Ecto neural progenitor cell (in vitro differentiated cells): ENCODE data around the gene MRPL37.

Experiments
- DNase-seq: peaks from one replicate; pipeline ENCODE4 v3.0.0-alpha.2; 2018; ENCODE audit warnings: low spot score

MRPL37 gene

DNA sequence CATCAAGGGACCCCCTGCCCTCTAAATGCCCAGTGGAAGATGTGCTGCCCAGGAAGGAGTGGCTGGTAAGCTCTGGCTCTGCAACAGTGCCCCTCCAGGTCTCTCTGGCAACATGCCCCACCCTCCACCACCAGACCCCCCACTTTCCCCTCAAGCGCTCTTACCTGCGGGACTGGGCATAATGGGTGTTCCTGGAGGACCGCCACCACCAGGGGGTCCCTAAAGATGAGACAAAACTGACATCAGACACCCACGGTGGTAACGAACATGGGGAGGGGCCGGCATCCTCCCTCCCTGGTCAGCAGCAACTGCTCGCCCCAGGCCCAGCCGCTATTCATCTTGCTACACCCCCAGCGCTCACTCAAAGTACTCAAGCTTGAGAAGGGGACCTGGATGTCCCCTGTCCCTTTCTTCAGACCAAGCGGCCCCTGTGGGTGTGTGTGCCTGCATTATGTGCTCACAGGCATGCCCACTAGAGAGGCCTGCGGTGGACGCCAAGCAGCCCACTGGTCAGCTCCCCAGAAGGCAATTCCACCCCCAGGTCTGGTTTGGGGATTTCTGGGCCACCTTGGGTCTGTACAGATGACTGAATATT is 40.9 kb downstream of the MRPL37 start:
- no peak for DNase-seq

DNA sequence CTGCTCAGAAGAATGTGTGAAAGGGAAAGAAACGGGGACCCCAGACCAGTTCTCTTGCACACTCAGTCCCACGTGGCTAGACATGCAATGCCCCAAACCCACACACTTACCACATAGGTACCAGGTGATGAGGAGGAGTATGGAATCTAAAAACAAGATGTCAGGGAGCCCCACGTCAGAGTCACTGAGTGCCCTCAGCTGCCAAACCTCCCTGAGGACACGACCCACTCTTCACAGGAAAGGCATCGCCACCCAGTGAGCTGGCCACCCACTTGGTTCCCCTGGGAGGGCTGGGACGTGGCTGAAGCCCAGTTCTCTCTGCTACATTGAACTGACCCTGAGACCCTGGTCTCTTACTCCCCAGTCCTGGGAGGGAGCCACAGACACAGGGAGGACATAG is 41.4 kb downstream of the MRPL37 start:
- no peak for DNase-seq

DNA sequence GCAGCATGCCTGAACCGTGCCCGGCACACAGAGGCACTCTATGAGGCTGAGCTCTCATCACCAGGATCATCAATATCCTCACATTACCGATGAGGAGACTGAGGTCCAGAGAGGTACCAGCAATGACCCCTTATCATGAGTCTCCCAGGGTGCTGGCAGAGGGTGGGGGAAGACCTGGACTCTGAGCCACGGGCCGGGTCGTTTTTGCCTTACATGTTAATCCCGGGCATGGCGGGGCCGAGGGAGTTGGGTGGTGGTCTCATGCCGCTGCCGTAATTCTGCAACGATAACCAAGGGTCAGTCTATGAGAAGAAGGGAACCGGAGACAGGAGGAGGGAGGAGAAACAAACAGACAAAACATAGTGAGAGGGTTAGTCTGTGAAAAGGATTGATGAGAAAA is 43.1 kb downstream of the MRPL37 start:
- no peak for DNase-seq

DNA sequence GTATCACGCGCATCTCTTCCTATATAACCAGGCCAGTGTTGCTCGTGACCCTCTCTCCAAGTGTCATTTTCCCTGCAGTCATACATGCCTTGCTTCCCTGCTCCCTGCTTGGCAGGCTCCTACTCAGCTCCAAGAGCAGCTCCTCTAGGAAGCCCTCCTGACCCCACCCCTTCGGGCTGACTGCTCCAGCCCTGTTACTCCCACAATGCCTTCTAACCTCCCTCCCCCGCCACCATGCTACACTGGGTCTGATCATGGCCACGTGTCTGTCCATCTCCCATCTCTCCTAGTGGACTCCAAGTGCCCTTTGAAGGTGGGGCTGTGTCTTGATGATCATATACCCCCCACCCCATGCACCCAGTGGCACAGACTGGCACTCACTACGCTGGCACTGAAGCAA is 44.7 kb downstream of the MRPL37 start:
- no peak for DNase-seq

DNA sequence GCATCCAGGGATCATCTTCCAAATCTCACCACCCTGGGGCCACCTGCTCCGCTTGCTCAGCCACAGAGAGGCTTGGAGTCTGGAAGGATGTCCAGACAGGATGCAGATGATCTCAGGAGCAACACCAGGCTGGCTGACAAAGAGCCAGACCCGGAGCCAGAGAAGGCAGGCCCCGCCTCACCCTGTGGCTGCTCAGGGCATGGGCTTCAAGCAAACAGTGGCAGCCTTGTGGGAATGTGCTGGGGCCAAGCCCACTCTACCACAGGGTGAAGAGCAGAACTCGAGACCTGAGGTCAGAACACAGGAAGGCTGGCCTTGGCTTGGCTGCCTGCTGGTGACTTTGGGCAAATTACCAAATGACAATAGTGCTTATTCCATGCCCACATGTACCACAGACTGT is 45.5 kb downstream of the MRPL37 start:
- DNase-seq: no peak

DNA sequence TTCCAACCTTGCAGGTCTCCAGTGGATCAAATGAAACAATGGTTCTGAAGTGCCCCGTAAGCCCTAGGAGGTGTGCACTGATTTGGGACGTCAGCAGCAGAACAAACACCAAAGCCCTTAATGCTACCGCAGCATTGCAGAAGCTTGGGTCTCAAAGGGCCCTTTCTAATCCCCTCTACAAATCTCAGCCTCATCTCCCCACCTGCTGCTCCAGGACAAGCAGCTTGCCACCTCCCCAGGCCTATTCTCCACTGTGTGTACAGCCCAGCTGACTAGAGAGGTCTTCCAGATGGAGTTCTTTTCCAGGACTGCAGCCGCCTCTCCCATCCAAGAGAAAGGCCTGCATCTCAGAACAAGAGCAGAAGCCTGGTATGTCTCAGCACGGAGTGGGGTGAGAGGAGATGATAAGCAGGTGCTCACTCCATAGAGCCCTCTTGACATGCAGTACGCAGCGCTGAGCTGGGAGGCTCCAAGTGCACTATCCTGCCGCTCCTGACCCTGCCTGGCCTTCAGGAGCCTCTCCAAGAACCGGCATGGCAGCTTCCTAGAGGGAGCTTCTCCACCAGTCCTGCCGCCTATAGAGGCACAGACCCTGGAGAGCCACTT is 46.3 kb downstream of the MRPL37 start:
- no peak for DNase-seq

DNA sequence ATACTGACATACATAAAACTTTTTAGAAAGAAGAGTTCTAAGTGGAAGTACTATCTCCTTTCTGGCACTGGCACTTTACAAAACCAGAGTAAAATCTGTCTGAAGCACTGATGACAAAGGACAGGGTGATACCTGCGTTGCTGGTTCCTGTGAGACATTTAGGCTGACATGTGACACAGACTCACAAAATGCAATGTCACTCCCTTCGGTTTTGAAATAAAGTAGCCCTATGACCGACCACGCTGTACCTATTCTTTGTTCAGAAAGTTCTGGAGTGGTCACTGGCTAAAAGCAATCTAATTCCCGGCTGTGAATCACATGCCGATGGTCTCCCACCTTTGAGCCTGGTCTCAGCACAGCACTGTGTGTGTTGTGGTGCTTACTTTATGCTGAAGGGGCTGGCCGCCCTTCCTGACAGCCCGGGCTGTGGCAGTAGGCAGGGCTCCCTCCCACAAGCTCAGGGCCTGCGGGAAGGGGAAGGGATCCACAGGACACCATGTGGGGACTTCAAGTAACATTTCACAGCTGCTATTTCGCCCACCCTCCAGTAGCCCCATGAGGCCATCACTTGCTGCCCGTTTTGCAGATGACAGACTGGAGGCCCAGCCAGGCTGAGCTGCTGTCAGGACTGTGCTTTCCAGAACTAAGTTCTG is 48.0 kb downstream of the MRPL37 start:
- DNase-seq: no peak

DNA sequence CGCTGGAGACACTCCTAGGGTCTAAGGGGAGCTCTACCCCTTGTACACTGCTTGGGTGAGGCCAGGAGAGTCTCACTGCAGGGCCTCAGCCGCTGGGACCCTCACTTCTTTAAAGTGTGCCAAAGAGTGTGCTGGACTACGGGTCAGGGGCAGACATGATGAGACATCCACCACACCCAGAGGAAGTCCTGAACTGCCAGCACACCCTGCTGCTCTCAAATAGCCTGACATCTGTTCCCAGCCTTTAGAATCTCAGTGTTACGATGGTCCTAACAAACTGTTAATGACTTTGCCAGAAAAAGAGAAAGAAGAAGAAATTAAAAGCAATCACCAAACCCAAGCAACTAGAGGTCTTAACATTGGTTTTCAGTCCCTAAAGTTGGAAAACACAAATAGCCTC is 49.0 kb downstream of the MRPL37 start:
- no peak for DNase-seq

DNA sequence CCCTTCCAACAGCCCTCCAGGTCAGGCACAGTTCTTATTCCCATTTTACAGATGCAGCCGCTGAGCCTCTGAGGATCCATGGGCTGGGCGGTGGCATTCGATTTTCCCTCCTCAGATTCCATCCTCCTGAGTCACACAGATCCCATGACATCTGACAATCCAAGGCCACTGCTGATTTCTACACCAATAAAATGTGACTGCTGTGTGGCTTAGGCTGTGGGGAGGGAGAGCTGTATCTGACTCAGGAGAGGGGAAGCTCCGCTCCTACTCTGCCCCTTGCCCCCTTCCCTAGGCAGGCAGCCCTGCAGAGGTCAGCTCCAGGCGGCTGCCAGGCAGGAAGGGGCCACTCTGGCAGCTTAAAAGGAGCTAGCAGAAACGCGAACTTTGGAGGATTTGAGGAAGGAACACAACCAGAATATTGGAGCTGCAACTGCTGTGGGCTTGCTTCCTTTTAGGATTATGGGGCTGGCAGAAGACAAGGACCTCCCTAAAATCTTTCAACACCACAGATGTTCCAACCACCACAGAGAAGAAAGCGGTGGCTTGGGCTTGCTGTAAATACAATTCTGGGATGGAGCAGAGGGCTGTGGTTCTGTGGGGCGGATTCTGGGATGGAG is 50.0 kb downstream of the MRPL37 start:
- no peak for DNase-seq

DNA sequence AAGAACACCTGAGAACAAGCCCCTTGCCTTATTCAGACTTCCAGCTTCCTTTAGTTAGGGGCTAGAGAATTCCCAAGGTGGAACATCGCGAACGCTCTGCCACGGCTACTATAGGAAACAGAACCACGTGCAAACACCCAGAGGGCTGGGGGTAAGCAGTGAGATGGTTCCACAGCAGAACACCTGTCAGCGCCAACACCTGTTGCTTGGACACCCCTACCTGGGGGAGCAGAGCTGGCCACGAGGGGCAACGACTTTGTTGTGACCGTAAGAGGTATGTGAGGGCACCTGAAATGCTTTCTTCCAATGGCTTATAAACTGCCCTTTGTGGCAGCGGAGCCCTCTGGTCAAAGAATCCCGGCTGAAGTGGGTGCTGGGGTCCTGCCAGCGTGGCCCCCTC is 50.7 kb downstream of the MRPL37 start:
- no peak for DNase-seq

DNA sequence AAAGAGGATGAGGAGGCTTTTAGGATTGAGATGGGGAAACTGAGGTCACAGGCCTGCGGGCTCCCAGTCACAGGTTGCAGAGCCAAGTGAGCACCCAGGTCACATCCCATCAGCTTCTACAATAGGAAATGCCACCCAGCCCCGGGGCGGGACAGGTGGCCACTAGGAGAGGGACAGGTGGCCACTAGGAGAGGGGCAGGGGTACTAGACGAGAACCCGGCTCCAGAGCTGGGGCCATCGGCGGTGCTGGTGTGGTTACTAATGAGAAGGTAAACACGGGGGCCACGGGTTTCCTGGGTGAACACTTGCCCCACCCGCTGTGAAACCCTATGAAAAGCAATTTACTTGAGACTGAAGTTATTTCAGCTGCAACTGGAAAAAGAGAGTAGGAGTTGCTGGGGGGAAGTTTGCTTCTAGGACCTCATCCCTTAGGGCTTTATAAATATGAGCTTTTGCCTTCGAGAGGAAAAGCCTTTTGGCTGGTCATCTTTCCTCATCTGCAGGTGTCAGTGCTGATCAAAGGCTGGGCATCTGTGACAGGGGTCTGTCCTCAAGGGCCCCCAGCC is 52.5 kb downstream of the MRPL37 start:
- DNase-seq: no peak

DNA sequence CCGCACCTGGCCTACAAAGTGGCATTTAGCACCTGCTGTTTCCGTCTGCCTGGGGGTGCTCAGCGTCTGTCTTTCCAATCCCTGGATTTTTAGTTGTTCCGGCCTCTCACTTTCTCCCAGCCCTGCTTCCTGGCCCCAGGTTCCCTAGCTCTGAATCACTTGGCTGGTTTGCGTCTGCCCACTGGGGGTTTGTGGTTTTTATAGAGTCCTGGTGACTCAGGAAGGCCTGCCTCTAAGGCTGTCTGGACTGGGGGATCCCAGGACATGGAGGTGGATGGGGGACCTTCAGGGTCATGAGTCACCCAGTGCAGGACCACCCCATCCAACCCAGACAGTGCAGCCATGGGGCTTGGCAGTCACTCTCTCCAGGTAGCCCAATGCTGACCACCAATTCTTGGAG is 53.5 kb downstream of the MRPL37 start:
- no peak for DNase-seq

DNA sequence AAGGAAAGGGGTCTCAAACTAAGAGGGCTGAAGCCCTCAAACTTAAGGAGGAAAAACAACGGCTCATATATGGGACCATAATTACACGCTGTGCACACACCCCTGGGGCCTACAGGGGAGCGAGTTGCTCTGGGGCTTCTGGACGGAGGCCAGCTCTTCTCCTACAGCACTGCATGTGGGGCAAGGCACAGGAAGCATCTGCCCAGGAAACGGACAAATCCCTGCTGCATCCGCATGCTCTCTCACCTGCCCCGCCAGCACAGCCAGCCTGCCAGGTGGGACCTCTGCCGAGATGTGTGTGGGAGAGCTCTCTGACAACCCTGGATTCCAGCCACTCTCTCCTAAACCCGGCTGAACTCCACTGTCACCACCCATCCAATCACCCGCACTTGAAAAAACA is 54.1 kb downstream of the MRPL37 start:
- DNase-seq: no peak

DNA sequence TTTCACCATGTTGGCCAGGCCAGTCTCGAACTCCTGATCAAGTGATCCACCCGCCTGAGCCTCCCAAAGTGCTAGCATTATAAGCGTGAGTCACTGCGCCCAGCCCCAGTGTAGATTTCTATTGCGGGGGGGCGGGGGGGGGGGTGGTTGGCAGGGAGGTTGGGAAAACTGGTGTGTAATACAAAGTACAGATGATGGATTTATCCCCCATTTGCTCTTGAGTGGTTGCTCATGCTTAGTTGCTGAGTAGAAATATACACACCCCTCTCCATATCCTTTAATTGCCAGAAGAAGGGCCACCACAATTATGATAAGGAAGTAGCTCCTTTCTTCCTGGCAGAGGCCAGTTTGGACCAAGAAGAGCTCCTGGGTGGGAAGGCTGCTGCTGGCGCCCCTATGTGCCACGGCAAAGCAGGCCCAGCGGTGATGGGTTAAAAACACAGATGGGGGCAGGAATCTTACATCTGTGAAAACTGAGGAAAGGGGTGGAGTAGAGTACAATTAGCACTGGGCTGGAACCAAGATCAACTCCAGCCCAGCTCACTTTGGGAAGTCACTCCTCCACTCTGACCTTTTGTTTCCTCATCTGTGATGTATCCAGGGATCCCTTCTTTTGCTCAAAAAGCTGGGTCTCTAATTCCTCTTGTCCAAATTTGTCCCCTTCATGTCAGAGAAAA is 55.2 kb downstream of the MRPL37 start:
- DNase-seq: no peak

DNA sequence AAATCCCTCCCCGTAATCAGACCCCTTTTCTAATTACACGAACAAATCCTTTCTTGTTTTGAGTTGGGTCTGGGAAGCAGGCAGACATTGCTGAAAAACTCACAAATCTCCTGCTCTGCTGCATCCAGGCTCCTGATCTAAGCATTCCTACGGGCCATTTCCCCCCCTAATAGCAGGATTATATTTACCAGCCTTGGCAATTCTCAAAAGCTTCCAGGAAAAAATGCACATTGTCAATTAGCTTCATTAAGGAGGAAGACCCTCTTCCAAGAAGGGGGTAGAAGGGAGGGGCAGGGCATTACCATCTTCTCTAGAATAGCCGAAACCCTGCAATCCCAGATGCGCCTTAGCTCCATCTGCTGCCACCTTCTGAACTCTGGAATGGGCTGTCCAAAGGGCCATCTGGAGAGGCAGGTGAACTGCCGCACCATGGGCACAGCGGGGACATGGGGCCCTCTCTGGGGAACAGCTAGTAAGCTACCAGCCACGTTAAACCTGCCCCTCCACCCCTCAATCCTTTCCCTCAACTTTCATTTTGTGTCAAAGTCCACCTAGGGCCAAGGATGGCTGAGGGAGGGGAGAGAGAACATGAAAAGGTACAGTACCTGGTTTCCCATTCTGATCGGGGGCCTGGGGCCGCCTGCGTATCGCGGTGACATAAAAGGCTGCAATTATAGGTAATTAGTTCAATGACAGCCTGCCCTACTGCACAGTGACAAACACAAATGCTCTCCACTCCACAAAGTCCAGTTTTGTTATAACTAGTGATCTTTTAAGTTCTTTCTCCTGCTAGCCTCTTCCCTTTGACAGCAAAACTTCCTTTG is 56.8 kb downstream of the MRPL37 start:
- no peak for DNase-seq

DNA sequence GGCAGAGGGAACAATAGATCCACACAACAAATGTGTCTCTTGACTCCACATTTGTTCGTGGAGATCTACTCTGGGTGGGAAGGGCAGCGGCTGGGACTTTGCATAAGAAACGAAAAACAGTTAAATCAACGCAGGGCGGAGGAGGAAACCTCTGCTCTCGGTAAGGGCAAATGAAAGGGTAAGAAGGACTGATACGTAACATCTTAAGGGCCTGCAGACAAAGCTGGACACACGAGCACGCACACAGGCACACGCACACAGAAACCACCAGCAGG is 57.3 kb downstream of the MRPL37 start:
- no peak for DNase-seq

DNA sequence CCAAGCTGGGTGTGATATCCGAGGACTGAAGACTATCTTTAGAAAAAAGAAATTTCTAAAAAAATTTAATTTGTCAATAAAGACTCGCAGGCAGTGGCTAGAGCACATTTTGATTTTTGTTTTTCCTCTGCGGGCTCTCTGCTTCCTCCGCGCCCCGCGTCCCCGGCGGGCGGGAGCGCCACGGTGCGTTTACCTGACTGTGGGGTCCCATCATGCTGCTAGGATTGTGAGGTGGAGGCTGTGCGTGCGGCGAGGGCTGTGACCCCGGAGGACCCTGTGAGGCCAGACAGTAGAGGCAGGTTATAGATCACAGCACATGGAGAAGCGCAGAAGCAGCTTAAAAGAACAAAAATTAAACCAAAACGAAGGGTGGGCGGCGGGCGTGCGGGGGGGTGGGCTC is 57.9 kb downstream of the MRPL37 start:
- no peak for DNase-seq

DNA sequence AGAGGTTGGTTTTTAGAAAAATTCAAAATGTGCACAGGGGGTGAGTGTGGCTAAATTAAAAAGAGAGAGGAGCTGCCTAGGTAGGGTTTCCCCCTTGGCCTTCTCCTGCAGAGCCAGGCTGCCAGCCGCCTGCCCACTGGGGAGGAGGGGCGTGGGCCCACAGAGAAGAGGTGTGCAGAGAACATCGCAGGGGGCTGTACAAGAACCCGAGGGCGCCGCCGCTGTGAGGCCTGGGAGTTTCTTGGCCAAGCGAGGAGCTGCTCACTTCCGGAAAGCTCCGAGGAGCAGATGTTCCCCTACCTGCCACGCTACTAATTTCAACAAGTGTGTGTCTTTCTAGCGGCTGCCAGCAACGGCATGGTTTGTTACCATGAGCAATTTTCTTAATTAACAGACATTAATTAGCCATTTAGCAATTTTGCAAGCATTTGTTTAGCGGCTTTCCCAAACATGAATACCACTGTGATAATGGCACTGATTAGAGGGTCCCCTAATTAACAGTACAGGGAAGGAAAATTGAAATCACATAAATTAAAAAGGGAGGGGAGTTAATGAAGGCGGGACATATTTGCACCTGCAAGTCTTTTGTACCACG is 59.7 kb downstream of the MRPL37 start:
- no peak for DNase-seq

DNA sequence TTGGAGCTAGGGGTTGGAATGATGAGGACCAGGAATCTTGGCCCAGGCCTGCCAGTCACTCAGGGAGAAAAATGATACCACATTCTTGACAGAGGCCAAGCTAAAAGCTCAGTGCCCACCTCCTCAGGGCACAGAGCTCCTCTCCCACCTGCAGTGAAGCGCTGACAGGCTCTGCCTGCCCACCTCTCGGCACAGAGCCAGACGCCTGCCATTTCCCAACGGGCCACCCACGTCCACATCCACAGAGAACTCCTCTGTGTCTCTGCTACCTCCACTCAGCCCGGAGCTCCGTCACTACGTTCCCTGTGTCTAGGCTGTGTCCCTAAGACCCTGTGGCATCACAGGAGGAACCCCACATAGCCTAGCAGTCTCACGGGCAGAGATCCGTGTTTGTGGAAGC is 60.8 kb downstream of the MRPL37 start:
- no peak for DNase-seq

DNA sequence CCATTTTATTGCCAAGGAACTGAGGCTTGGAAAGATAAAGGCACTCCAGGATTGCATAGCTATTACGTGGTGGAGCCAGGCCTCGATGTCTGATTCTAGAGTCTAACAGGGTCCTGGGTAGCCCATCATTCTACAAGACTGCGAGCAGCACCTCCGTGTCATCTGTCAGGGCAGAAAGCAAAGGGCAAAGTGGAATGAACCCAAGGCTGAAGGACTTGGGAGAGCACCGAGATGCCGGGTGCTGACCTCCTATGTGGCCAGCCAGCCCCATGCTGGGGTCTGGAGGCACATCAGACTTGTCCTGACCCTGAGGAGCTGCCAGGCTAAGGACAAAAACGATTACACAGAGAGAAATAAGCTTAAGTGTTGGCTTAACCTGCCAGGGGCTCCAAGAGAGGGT is 62.3 kb downstream of the MRPL37 start:
- no peak for DNase-seq

DNA sequence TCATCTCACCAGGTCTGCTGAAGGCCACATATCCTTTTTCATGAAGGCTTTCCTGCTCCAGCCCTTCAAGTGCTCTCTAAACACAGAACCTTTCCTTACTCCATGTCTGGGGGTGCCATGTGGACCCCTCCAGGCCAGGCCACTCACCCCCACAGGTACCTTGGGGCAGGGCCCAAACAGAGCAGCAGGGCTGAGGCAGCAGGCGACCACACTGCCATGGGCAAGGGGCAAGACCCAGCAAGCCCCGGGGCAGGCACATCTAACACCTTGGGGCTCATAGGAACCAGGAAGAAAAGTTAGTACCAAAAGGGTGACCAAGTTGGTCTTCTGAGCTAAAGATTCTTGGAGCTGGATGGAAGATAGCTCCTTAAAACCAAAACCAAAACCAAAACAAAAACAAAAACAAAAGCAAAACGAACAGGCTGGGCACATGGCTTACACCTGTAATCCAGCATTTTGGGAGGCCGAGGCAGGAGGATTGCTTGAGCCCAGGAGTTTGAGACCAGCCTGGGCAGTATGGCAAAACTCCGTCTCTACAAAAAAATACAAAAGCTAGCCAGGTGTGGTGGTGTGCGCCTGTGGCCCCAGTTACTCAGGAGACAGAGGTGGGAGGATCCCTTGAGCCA is 63.7 kb downstream of the MRPL37 start:
- no peak for DNase-seq
